AG10803 (cell line): ENCODE results near the gene ST7.

ENCODE experiments used
- DNase-seq: peaks from one replicate; pipeline ENCODE4 v3.0.0; 2010; ENCODE audit warnings: low read depth
- H3K4me3 ChIP-seq: 2 replicates; pipeline ENCODE4 v1.5.1; 2011; ENCODE audit warnings: mild to moderate bottlenecking, low read length, control low read depth
- TF ChIP-seq, protein P1 (sequence below): conservative IDR thresholded peaks from 2 replicates; pipeline ENCODE4 v1.5.1; 2011; ENCODE audit warnings: mild to moderate bottlenecking, low read length, control low read depth, inconsistent platforms

Gene ST7

DNA sequence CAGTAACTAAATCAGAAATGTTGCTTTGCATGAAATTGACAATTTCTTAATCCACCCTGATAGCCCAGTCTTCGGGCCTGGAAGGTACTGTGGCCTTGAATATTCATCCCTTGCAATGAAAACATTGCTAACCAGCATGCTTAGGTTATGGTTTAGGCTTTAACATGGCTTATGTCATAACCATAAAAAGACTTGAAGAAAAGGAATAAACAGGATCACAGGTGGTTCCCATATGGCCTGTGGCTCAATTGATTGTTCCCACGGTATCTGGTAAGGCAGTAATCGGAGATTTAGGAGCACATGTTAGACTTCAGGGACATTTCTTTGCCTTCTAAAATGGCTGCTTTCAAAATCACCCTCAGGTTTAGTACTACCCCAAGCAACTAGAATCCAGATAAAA lies 139.5 kb downstream of the ST7 start:
- TF ChIP-seq, protein P1, sequence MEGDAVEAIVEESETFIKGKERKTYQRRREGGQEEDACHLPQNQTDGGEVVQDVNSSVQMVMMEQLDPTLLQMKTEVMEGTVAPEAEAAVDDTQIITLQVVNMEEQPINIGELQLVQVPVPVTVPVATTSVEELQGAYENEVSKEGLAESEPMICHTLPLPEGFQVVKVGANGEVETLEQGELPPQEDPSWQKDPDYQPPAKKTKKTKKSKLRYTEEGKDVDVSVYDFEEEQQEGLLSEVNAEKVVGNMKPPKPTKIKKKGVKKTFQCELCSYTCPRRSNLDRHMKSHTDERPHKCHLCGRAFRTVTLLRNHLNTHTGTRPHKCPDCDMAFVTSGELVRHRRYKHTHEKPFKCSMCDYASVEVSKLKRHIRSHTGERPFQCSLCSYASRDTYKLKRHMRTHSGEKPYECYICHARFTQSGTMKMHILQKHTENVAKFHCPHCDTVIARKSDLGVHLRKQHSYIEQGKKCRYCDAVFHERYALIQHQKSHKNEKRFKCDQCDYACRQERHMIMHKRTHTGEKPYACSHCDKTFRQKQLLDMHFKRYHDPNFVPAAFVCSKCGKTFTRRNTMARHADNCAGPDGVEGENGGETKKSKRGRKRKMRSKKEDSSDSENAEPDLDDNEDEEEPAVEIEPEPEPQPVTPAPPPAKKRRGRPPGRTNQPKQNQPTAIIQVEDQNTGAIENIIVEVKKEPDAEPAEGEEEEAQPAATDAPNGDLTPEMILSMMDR = no peak
- peak; percentile 77 for DNase-seq
- H3K4me3 ChIP-seq = no peak overlapping the region

- DNase-seq = no peak
- TF ChIP-seq, protein P1 = no peak
Measured at GRCh38 chr7:117094457-117094856, 141.2 kb downstream of the ST7 start.

GRCh38 chr7:117095055-117095454 lies 141.8 kb downstream of the ST7 start:
- TF ChIP-seq, protein P1 = no peak
- DNase-seq = no peak
- H3K4me3 ChIP-seq = no peak overlapping the region

More at GRCh38 chr7:117094457-117094856, 141.2 kb downstream of the ST7 start:
- H3K4me3 ChIP-seq = no peak overlapping the region

GRCh38 chr7:117096330-117096729 lies 143.0 kb downstream of the ST7 start:
- H3K4me3 ChIP-seq = no peak overlapping the region
- no peak for DNase-seq
- TF ChIP-seq, protein P1 = no peak

- H3K4me3 ChIP-seq = no peak overlapping the region
- TF ChIP-seq, protein P1 = no peak
- no peak for DNase-seq
Measured at GRCh38 chr7:117096942-117097341, 143.6 kb downstream of the ST7 start.

GRCh38 chr7:117097860-117098259 lies 144.6 kb downstream of the ST7 start:
- H3K4me3 ChIP-seq = no peak overlapping the region
- TF ChIP-seq, protein P1 = no peak
- no peak for DNase-seq

- peak; percentile 97 for DNase-seq
- TF ChIP-seq, protein P1 = no peak
- no peak overlapping the region for H3K4me3 ChIP-seq
Measured at GRCh38 chr7:117098457-117098856, 145.2 kb downstream of the ST7 start.
